K562 (cell line): ENCODE results near the gene KRIT1.

Experiments
- BMI1 ChIP-seq: fragments of 150-350 bp; IDR thresholded peaks from 2 replicates; pipeline ENCODE4 v1.6.1; 2014; ENCODE audit warnings: low read length
- JUND ChIP-seq, 2 experiments: IDR thresholded peaks; 2 replicates in 1 of 2; 3 replicates in 1 of 2; pipeline ENCODE4 v1.6.1; 2011; ENCODE audit warnings: borderline replicate concordance in 2 of 2, low read depth in 2 of 2, low read length in 2 of 2, improper control_type of control experiment in 1 of 2, missing biosample characterization in 1 of 2, missing genetic modification characterization in 1 of 2, missing genetic modification reagents in 1 of 2
- TCF7L2 ChIP-seq: fragments of 150-350 bp; IDR thresholded peaks from 2 replicates; pipeline ENCODE4 v1.6.1; 2016; ENCODE audit warnings: low read depth, mild to moderate bottlenecking, low read length, moderate library complexity
- ZNF586 ChIP-seq: fragments of 450-650 bp; formaldehyde crosslinking; conservative IDR thresholded peaks from 2 replicates; pipeline ENCODE4 v1.4.0; 2020; ENCODE audit warnings: mild to moderate bottlenecking, moderate library complexity
- ZNF707 ChIP-seq: fragments of 250-450 bp; sonication (Bioruptor Pico); conservative IDR thresholded peaks from 2 replicates; pipeline ENCODE4 v1.8.0; 2022; ENCODE audit warnings: inconsistent platforms, mild to moderate bottlenecking, moderate library complexity
- TF ChIP-seq, protein P1 (sequence below), 3 experiments: IDR thresholded peaks in 2 of 3; conservative IDR thresholded peaks in 1 of 3; 2 replicates each; pipeline ENCODE4 v1.5.1; 2011 to 2012; ENCODE audit warnings: low read length in 3 of 3, mild to moderate bottlenecking in 3 of 3, control low read depth in 2 of 3, improper control_type of control experiment in 1 of 3, inconsistent platforms in 1 of 3, low read depth in 1 of 3, mixed read lengths in 1 of 3, moderate library complexity in 1 of 3; ENCODE audit not compliant: insufficient read depth in 2 of 3
- TF ChIP-seq, protein P2 (sequence below), 2 experiments: fragments of 450-650 bp in 1 of 2; sonication (generic) in 1 of 2; formaldehyde crosslinking; conservative IDR thresholded peaks; 2 replicates each; pipeline versions ENCODE4 v1.4.0 to v1.8.1; 2020 to 2022; ENCODE audit warnings: mild to moderate bottlenecking in 1 of 2, missing genetic modification reagents in 1 of 2
- TF ChIP-seq, protein P3 (sequence below): sonication (generic); formaldehyde crosslinking; IDR thresholded peaks from 2 replicates; pipeline ENCODE4 v1.8.0; 2022; ENCODE audit warnings: mild to moderate bottlenecking, missing genetic modification reagents
- TF ChIP-seq, protein P4 (sequence below), 2 experiments: IDR thresholded peaks; 2 replicates each; pipeline ENCODE4 v1.6.1; 2012; ENCODE audit warnings: improper control_type of control experiment in 2 of 2, low read depth in 2 of 2, low read length in 2 of 2, borderline replicate concordance in 1 of 2
- TF ChIP-seq, protein P5 (sequence below), 2 experiments: fragments of 450-650 bp in 1 of 2; sonication (generic) in 1 of 2; formaldehyde crosslinking in 1 of 2; IDR thresholded peaks in 1 of 2; conservative IDR thresholded peaks in 1 of 2; 2 replicates each; pipeline versions ENCODE4 v1.6.1 to v1.8.1; 2016 to 2023; ENCODE audit warnings: mild to moderate bottlenecking in 2 of 2, moderate library complexity in 2 of 2, inconsistent platforms in 1 of 2, missing genetic modification reagents in 1 of 2

DNA sequence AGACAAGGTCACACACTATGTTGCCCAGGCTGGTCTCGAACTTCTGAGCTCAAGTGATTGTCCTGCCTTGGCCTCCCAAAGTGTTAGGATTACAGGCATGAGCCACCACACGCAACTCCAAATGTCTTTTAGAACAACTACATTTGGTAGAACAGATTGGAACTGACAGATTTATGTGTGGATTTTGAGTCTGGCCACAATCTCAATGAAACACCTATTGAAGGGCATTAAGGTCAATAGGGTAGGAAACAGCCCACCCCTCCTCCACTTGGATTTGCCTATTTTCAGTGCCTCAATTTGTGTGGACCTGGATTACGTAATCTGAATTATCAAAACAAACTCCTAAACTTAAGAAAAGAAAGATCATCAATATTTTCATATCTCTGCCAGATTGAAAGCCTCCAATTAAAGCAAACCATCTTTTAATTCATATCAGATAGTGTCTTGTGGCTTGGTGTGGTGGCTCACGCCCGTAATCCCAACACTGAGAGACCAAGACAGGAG, 95.9 kb downstream of the KRIT1 start:
- TF ChIP-seq, protein P1, sequence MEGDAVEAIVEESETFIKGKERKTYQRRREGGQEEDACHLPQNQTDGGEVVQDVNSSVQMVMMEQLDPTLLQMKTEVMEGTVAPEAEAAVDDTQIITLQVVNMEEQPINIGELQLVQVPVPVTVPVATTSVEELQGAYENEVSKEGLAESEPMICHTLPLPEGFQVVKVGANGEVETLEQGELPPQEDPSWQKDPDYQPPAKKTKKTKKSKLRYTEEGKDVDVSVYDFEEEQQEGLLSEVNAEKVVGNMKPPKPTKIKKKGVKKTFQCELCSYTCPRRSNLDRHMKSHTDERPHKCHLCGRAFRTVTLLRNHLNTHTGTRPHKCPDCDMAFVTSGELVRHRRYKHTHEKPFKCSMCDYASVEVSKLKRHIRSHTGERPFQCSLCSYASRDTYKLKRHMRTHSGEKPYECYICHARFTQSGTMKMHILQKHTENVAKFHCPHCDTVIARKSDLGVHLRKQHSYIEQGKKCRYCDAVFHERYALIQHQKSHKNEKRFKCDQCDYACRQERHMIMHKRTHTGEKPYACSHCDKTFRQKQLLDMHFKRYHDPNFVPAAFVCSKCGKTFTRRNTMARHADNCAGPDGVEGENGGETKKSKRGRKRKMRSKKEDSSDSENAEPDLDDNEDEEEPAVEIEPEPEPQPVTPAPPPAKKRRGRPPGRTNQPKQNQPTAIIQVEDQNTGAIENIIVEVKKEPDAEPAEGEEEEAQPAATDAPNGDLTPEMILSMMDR (IDR thresholded peaks at IDR 0.05 in 2 of 3, conservative IDR thresholded peaks at IDR 0.05 in 1 of 3; ENCODE audit: insufficient read depth in 2 of 3, low read depth in 1 of 3, low read length in 3 of 3) = no peak
- TF ChIP-seq, protein P2, sequence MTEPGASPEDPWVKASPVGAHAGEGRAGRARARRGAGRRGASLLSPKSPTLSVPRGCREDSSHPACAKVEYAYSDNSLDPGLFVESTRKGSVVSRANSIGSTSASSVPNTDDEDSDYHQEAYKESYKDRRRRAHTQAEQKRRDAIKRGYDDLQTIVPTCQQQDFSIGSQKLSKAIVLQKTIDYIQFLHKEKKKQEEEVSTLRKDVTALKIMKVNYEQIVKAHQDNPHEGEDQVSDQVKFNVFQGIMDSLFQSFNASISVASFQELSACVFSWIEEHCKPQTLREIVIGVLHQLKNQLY (CRISPR knock-in tag; conservative IDR thresholded peaks at IDR 0.05) = no peak
- no peak for TF ChIP-seq ZNF707 (CRISPR knock-in tag)
- TF ChIP-seq, protein P3, sequence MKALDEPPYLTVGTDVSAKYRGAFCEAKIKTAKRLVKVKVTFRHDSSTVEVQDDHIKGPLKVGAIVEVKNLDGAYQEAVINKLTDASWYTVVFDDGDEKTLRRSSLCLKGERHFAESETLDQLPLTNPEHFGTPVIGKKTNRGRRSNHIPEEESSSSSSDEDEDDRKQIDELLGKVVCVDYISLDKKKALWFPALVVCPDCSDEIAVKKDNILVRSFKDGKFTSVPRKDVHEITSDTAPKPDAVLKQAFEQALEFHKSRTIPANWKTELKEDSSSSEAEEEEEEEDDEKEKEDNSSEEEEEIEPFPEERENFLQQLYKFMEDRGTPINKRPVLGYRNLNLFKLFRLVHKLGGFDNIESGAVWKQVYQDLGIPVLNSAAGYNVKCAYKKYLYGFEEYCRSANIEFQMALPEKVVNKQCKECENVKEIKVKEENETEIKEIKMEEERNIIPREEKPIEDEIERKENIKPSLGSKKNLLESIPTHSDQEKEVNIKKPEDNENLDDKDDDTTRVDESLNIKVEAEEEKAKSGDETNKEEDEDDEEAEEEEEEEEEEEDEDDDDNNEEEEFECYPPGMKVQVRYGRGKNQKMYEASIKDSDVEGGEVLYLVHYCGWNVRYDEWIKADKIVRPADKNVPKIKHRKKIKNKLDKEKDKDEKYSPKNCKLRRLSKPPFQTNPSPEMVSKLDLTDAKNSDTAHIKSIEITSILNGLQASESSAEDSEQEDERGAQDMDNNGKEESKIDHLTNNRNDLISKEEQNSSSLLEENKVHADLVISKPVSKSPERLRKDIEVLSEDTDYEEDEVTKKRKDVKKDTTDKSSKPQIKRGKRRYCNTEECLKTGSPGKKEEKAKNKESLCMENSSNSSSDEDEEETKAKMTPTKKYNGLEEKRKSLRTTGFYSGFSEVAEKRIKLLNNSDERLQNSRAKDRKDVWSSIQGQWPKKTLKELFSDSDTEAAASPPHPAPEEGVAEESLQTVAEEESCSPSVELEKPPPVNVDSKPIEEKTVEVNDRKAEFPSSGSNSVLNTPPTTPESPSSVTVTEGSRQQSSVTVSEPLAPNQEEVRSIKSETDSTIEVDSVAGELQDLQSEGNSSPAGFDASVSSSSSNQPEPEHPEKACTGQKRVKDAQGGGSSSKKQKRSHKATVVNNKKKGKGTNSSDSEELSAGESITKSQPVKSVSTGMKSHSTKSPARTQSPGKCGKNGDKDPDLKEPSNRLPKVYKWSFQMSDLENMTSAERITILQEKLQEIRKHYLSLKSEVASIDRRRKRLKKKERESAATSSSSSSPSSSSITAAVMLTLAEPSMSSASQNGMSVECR (CRISPR knock-in tag) = no peak
- TF ChIP-seq, protein P4, sequence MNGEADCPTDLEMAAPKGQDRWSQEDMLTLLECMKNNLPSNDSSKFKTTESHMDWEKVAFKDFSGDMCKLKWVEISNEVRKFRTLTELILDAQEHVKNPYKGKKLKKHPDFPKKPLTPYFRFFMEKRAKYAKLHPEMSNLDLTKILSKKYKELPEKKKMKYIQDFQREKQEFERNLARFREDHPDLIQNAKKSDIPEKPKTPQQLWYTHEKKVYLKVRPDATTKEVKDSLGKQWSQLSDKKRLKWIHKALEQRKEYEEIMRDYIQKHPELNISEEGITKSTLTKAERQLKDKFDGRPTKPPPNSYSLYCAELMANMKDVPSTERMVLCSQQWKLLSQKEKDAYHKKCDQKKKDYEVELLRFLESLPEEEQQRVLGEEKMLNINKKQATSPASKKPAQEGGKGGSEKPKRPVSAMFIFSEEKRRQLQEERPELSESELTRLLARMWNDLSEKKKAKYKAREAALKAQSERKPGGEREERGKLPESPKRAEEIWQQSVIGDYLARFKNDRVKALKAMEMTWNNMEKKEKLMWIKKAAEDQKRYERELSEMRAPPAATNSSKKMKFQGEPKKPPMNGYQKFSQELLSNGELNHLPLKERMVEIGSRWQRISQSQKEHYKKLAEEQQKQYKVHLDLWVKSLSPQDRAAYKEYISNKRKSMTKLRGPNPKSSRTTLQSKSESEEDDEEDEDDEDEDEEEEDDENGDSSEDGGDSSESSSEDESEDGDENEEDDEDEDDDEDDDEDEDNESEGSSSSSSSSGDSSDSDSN (IDR thresholded peaks at IDR 0.05; ENCODE audit: borderline replicate concordance in 1 of 2, low read depth in 2 of 2, low read length in 2 of 2) = no peak
- no peak for TF ChIP-seq BMI1
- TF ChIP-seq, protein P5, sequence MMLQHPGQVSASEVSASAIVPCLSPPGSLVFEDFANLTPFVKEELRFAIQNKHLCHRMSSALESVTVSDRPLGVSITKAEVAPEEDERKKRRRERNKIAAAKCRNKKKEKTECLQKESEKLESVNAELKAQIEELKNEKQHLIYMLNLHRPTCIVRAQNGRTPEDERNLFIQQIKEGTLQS (IDR thresholded peaks at IDR 0.05) = no peak
- TF ChIP-seq, protein P5 (CRISPR knock-in tag; conservative IDR thresholded peaks at IDR 0.05) = no peak
- TF ChIP-seq JUND (IDR thresholded peaks at IDR 0.05; ENCODE audit: borderline replicate concordance, low read depth, low read length) = no peak
- no peak for TF ChIP-seq JUND (tag; IDR thresholded peaks at IDR 0.05; ENCODE audit: borderline replicate concordance, low read depth, low read length)
- TF ChIP-seq TCF7L2 = no peak
- no peak for TF ChIP-seq ZNF586 (CRISPR knock-in tag)
